Activated T-cell treated with anti-CD3 and anti-CD28 coated beads, Interleukin-2, amount 50 U/mL, for 1 hour (primary cell): ENCODE data around the gene KIF23.

ENCODE experiments used
- DNase-seq: peaks from one replicate; pipeline ENCODE4 v3.0.0-alpha.2; 2020

The KIF23 gene

GRCh38 chr15:69497076-69497475, 82.9 kb downstream of the KIF23 start:
- DNase-seq = no peak

- no peak for DNase-seq
These were observed 83.5 kb downstream of the KIF23 start for GRCh38 chr15:69497667-69498066.
